Retina (tissue), 1 donor: ENCODE data around the gene SH3BP2.
A peak's percentile ranks its signal among the peaks of the same experiment; 100 is the strongest.

Source experiments
- DNase-seq: peaks from one replicate; pipeline ENCODE4 v3.0.0-alpha.2; 2016

SH3BP2 gene

GRCh38 chr4:2860391-2861348 is 67.8 kb downstream of the SH3BP2 start:
- DNase-seq = no peak

DNA sequence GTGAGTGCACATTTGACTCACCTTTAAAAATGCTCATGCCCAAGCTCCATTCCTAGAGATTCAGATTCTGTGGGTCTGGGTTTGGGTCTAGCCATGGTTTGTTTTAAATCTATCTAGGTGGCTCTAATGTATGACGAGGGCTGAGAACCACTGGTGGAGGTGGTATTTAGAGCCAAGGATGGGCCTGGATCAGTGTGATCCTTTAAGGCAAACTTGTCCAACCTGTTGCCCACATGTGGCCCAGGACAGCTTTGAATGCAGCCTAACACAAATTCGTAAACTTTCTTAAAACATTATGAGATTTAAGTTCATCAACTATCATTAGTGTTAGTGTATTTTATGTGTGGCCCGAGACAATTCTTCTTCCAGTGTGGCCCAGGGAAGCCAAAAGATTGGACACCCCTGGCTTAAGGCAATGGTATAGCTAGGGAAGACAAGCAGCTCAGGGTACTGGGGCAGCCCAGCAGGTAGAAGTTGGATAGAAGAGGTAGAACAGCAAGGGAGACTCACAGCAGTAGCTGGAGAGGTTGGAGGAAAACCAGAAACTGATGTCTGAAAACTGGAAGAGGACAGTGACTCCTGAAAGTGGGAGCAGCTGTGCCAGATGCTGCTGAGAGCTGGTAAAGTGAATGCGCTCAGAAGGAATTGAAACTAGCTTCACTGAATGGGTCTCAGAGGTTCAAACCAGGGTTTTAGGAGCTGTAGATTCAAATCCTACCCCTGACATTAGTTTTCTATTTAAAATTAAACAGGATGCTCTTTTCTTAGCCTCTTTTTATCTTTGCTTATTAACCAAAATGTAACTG is 68.9 kb downstream of the SH3BP2 start:
- no peak for DNase-seq

DNA sequence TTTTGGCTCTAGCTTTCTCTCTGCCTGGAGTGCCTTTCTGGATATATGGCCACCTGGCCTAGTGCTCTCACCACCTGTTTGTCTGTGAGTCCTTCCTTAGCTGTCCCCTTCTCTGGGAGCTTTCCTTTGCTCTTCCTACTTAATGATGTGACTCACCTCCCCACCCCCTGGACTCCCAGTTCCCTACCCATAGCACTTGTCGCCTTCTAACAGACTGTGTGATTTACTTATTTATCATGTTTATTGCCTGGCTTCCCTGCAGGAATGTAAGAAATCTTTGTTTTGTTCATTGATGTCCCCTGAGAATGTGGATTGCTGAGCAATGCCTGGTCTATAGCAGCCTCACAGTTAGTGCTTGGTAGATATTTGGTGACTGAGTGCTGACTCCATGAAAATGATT is 69.6 kb downstream of the SH3BP2 start:
- no peak for DNase-seq

GRCh38 chr4:2863649-2864048 is 70.8 kb downstream of the SH3BP2 start:
- no peak for DNase-seq

DNA sequence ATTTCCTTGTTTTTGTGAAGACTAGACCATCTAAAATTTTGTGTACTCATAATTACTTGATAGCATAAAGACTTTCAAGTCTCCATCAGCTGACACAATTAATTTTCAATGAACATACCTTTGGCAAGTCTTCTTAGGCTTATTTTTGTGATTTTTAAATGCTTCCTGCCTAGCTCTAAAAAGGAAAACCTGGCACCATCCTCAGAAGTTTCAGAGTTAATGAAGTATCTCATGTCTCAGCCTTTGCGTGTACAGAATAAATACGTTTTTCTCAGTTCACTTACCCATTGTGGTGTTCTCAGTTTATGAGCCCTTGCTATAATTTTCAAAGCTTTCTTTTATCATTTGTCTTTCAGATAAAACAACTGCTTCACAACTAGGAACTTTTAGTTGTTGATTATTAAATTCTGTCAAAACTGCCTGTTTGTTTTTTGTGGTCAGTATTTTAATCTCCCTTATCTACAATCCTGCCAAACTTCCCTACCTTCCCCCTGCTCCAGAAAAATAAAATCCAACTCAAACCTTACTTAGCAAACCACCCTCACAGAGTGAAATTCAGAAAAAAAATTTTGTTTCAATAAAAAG is 72.4 kb downstream of the SH3BP2 start:
- no peak for DNase-seq

GRCh38 chr4:2866160-2866861 is 73.4 kb downstream of the SH3BP2 start:
- no peak for DNase-seq

DNA sequence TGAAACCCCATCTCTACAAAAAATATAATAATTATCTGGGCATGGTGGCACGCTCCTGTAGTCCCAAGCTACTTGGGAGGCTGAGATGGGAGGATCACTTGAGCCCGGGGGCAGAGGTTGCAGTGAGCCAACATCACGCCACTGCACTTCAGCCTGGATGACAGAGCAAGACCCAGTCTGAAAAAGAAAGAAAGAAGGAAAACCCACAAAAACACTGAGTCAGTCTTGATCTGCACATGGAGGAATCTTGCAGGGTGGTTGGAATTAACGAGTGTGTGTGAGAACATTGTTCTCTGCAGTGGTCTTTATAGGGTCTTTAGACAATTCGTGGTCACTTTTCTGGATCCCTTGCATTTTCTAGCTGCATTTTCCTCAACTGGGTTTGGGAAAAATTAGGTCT is 74.0 kb downstream of the SH3BP2 start:
- DNase-seq = no peak

- peak; percentile 45 for DNase-seq
Measured at GRCh38 chr4:2867758-2868491, 75.0 kb downstream of the SH3BP2 start.

GRCh38 chr4:2868877-2869487 is 76.1 kb downstream of the SH3BP2 start:
- no peak for DNase-seq

DNA sequence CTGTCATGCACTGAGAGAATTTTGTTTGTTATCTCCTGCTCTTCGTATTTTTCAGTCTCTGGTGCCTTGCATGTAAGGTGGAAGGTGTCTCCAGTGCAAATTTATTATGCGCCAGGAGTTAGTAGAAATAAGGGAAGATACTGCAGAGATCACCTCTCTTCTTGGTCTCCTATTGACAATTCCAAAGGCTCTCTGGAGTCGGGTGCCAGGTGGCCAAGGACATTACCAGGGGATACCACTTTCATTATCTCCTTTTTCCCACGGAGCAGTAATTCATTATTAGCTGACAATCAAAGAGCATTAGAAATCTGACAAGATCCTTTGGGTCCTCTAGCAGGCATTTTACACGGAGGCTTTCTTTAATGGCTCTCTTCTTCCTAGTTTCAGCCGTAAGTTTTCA is 76.8 kb downstream of the SH3BP2 start:
- no peak for DNase-seq

DNA sequence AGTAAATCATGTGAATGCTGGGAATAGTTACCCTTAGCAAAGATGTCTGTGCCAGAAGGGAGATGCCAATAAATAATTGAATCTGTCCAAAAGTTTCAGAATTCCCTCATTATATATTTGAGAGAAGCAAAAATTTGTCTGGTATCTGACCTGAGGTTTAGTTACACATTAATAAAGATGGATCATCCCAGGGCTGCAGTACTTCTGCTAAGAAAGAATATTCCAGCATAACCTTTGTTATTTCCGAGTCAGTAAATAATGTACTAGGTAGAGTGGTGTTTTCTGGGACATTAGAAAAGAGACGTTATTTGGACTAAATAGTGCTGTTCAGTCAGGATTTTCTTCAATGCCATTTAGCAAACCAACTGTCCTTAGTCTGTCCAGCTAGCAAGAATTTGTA is 77.2 kb downstream of the SH3BP2 start:
- DNase-seq = no peak

- no peak for DNase-seq
Measured at GRCh38 chr4:2871466-2871865, 78.6 kb downstream of the SH3BP2 start.

DNA sequence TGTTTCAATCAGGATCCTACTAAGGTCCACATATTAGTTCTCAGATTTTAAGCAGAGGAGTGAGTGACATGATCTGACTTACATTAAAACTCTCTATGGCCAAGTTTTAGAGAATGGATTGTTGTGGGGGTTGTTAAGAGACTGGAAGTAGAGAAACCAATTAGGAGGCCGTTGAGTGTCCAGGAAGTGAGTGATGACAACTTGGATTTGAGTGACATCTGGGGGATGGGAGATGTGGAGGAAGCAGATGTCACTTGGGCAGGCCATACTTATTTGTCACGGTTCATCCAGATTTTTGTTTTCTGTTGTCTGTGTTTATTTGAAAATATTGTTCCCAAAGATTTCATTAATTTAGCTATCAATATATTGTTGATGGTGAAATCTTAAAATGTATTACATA is 79.0 kb downstream of the SH3BP2 start:
- DNase-seq = no peak

DNA sequence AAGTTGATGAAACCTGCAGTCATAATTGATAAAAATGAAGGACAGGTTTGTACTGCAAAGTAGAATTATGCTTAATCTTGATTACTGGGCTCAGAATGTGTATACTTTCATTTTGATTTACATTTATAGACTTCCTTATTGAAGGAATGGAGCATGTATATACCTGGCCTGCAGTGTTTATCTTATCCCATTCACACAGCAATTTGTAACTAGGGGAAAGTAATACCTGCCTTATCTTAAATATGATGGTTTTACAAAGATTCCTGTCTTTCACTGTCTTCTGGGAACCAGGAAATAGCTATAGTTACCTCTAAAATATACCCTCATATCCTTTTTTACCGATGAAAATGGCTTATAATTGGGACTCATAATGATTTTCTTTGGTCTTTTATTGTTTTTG is 80.4 kb downstream of the SH3BP2 start:
- DNase-seq = no peak

DNA sequence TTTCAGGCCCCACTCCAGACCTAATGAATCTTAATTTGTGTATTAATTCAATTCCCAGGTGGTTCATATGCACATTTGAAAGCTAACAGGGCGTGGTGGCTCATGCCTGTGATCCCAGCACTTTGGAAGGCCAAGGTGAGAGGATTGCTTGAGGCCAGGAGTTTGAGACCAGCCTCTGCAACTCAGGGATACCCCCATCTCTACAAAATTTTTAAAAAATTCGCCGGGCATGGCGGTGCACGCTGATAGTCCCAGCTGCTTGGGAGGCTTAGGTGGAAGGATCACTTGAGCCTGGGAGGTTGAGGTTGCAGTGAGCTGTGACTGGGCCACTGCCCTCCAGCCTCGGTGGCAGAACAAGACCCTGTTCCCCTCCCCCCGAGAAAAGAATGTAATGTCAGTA is 82.0 kb downstream of the SH3BP2 start:
- DNase-seq = no peak

- DNase-seq = no peak
Measured at GRCh38 chr4:2875556-2875955, 82.7 kb downstream of the SH3BP2 start.

- no peak for DNase-seq
Measured at GRCh38 chr4:2878346-2878745, 85.5 kb downstream of the SH3BP2 start.

DNA sequence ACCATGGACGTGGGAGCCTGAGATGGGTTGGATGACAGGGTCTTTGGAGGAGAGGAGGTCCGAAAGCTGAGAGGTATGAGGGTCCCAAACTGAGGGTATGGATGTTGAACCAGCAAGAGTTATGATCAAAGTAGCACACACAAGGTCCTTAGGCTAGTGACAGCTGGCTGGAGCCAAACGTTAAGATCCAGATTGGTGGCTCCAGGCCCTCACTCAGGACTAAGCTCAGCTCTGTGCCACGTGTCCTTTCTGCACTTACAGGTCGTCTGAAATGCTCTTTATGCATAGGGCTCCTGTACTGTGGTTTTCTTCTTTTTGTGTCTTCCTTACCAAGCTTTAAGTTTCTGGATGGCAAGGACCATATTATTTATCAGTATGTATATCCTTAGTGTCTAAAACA is 86.1 kb downstream of the SH3BP2 start:
- DNase-seq = no peak

GRCh38 chr4:2881431-2881830 is 88.5 kb downstream of the SH3BP2 start:
- DNase-seq = no peak

- DNase-seq = no peak
Measured at GRCh38 chr4:2882341-2882740, 89.5 kb downstream of the SH3BP2 start.

GRCh38 chr4:2886161-2886560 is 93.3 kb downstream of the SH3BP2 start:
- no peak for DNase-seq

DNA sequence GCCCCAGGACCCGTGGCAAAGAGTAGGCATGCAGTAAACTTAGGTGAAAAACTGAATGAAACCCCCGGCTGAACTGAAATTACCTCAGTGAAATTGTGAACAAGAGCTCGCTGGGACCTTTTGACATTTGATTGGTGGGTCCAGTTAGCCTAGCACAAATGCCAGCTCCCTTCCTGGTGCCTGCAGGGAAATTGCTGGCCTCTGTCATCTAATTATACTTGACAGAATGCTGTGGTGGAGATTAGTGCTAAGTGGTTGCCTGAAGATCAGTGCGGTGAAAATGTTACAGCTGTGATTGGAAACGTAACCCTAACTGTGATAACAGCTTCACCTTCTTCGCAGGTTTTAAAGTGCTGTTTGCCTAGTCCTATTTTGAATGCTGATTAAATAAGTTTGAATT is 93.7 kb downstream of the SH3BP2 start:
- DNase-seq = peak; percentile 75
